A549 (cell line): ENCODE data around the gene ING2. TPM values are rescaled to one million over a fixed set of nuclear protein-coding genes. Genes with fewer than 3 reads are reported as not detected.

Experiments
- ATAC-seq, 2 experiments: fragments of 200-7000 bp in 1 of 2; fragments of >200 bp in 1 of 2; cut with Nextera tagmentation in 1 of 2; cut with Tn5 transposase in 1 of 2; 3 replicates each; pipeline versions ENCODE4 v1.8.0 to v1.9.1; 2018 to 2020; ENCODE audit warnings: mild to moderate bottlenecking in 1 of 2, moderate library complexity in 1 of 2
- CTCF ChIA-PET: fragments of 300-600 bp; sonication (Branson Sonifier 250); formaldehyde crosslinking; extraction: SDS; loops from one replicate; lab custom pipeline; 2021; ENCODE audit warnings: antibody characterized with exemption, inconsistent platforms; lab: Yijun Ruan, JAX
- POLR2A ChIA-PET: fragments of 350-600 bp; formaldehyde crosslinking; extraction: SDS; loops from one replicate; lab custom pipeline; 2021; ENCODE audit warnings: antibody characterized with exemption, inconsistent platforms; lab: Yijun Ruan, JAX
- DNase-seq, 2 experiments: peaks; one replicate each; pipeline versions ENCODE4 v3.0.0 to v3.0.0-alpha.2; 2011 to 2016; ENCODE audit warnings: low read depth in 1 of 2, low spot score in 1 of 2
- FAIRE-seq: peaks from 2 replicates; lab custom pipeline; 2011; peaks lifted over from hg19 to GRCh38; lab: Jason Lieb, UNC
- H3K27ac ChIP-seq, 2 experiments: fragments of >200 bp; sonication (Bioruptor Twin); formaldehyde crosslinking; 3 replicates each; pipeline ENCODE4 v1.5.1; 2016 to 2017
- H3K4me1 ChIP-seq: fragments of >200 bp; sonication (Bioruptor Twin); formaldehyde crosslinking; 3 replicates; pipeline ENCODE4 v1.6.1; 2016
- H3K4me2 ChIP-seq: fragments of >200 bp; sonication (Bioruptor Twin); formaldehyde crosslinking; 3 replicates; pipeline ENCODE4 v1.6.1; 2016
- H3K4me3 ChIP-seq: fragments of >200 bp; sonication (Bioruptor Twin); formaldehyde crosslinking; 3 replicates; pipeline ENCODE4 v1.5.1; 2016
- H3K9me3 ChIP-seq: fragments of >200 bp; sonication (Bioruptor Twin); formaldehyde crosslinking; 3 replicates; pipeline ENCODE4 v1.6.1; 2016
- CBX8 ChIP-seq: fragments of 200-600 bp; sonication (generic); IDR thresholded peaks from 2 replicates; pipeline ENCODE4 v1.6.1; 2016
- CEBPB ChIP-seq, 2 experiments: fragments of >200 bp in 1 of 2; sonication (Bioruptor Twin) in 1 of 2; formaldehyde crosslinking in 1 of 2; IDR thresholded peaks; 2 replicates each; pipeline ENCODE4 v1.6.1; 2012 to 2016
- ESRRA ChIP-seq: fragments of 150-350 bp; IDR thresholded peaks from 2 replicates; pipeline ENCODE4 v1.6.1; 2014; ENCODE audit warnings: mild to moderate bottlenecking, low read length, borderline replicate concordance
- FOSL2 ChIP-seq, 2 experiments: fragments of 450-650 bp in 1 of 2; fragments of >200 bp in 1 of 2; sonication (Bioruptor Twin) in 1 of 2; formaldehyde crosslinking; IDR thresholded peaks; 2 replicates each; pipeline versions ENCODE4 v1.5.0 to v1.6.1; 2016 to 2020; ENCODE audit warnings: mild to moderate bottlenecking in 1 of 2, moderate library complexity in 1 of 2
- FOXS1 ChIP-seq: fragments of 250-450 bp; sonication (Bioruptor Pico); IDR thresholded peaks from 2 replicates; pipeline ENCODE4 v1.5.0; 2020; ENCODE audit warnings: mild to moderate bottlenecking, moderate library complexity
- GATA3 ChIP-seq: IDR thresholded peaks from 2 replicates; pipeline ENCODE4 v1.6.1; 2012; ENCODE audit warnings: borderline replicate concordance
- HOXB5 ChIP-seq: fragments of 250-450 bp; sonication (Bioruptor Pico); IDR thresholded peaks from 2 replicates; pipeline ENCODE4 v1.5.0; 2020; ENCODE audit warnings: mild to moderate bottlenecking, moderate library complexity
- JUN ChIP-seq, 2 experiments: fragments of >200 bp; sonication (Bioruptor Twin); formaldehyde crosslinking; IDR thresholded peaks; 2 replicates in 1 of 2; 3 replicates in 1 of 2; pipeline ENCODE4 v1.6.1; 2016 to 2017
- JUNB ChIP-seq: fragments of >200 bp; sonication (Bioruptor Twin); formaldehyde crosslinking; IDR thresholded peaks from 2 replicates; pipeline ENCODE4 v1.6.1; 2016
- MYC ChIP-seq: IDR thresholded peaks from 2 replicates; pipeline ENCODE4 v1.6.1; 2012; ENCODE audit warnings: mild to moderate bottlenecking, inconsistent platforms, low read length, improper control_type of control experiment, borderline replicate concordance
- NPAS2 ChIP-seq: fragments of 250-450 bp; sonication (Bioruptor Pico); IDR thresholded peaks from 2 replicates; pipeline ENCODE4 v1.8.0; 2022; ENCODE audit warnings: mild to moderate bottlenecking, moderate library complexity, borderline replicate concordance
- NR3C1 ChIP-seq: fragments of >200 bp; sonication (Bioruptor Twin); formaldehyde crosslinking; IDR thresholded peaks from 3 replicates; pipeline ENCODE4 v1.6.1; 2017
- PBX3 ChIP-seq: IDR thresholded peaks from 2 replicates; pipeline ENCODE4 v1.6.1; 2012
- PHF8 ChIP-seq: fragments of 200-600 bp; sonication (generic); IDR thresholded peaks from 2 replicates; pipeline ENCODE4 v1.6.1; 2016; ENCODE audit warnings: low read depth, mild to moderate bottlenecking, antibody characterized with exemption, moderate library complexity, borderline replicate concordance
- POLR2A ChIP-seq: IDR thresholded peaks from 2 replicates; pipeline ENCODE4 v1.6.1; 2012; ENCODE audit warnings: mild to moderate bottlenecking, low read length
- SREBF2 ChIP-seq: fragments of 450-650 bp; IDR thresholded peaks from 2 replicates; pipeline ENCODE4 v1.6.1; 2014; ENCODE audit warnings: mild to moderate bottlenecking, moderate library complexity
- TFCP2L1 ChIP-seq: fragments of 250-450 bp; sonication (Bioruptor Pico); IDR thresholded peaks from 2 replicates; pipeline ENCODE4 v1.5.0; 2021; ENCODE audit warnings: mild to moderate bottlenecking
- WGBS: methylation state at CpG from one replicate; pipeline ENCODE4 v1.1.6; 2017; ENCODE audit errors: missing lambda C conversion rate; 5-methylcytosine and 5-hydroxymethylcytosine counted together
- polyA plus RNA-seq, 4 experiments: library from polyadenylated mRNA; depleted of rRNA in 3 of 4; stranded (reverse); fragments of >200 nt; fragmentation: RNase III in 1 of 4; extraction: RNeasy Plus Mini Kit Qiagen cat#74134 plus additional on column Dnase treatment in 1 of 4; gene quantifications; 2 replicates in 3 of 4; 3 replicates in 1 of 4; pipeline ENCODE4 v1.2.3, GENCODE V29; 2011 to 2017
- TF ChIP-seq, protein P1 (sequence below): IDR thresholded peaks from 2 replicates; pipeline ENCODE4 v1.6.1; 2012
- TF ChIP-seq, protein P2 (sequence below): fragments of >200 bp; sonication (Bioruptor Twin); formaldehyde crosslinking; IDR thresholded peaks from 3 replicates; pipeline ENCODE4 v1.6.1; 2016

Gene ING2
- polyA plus RNA-seq, 2 of the 4 experiments (the other 2 are of a cell fraction): 14.8 to 16.9 TPM

DNA sequence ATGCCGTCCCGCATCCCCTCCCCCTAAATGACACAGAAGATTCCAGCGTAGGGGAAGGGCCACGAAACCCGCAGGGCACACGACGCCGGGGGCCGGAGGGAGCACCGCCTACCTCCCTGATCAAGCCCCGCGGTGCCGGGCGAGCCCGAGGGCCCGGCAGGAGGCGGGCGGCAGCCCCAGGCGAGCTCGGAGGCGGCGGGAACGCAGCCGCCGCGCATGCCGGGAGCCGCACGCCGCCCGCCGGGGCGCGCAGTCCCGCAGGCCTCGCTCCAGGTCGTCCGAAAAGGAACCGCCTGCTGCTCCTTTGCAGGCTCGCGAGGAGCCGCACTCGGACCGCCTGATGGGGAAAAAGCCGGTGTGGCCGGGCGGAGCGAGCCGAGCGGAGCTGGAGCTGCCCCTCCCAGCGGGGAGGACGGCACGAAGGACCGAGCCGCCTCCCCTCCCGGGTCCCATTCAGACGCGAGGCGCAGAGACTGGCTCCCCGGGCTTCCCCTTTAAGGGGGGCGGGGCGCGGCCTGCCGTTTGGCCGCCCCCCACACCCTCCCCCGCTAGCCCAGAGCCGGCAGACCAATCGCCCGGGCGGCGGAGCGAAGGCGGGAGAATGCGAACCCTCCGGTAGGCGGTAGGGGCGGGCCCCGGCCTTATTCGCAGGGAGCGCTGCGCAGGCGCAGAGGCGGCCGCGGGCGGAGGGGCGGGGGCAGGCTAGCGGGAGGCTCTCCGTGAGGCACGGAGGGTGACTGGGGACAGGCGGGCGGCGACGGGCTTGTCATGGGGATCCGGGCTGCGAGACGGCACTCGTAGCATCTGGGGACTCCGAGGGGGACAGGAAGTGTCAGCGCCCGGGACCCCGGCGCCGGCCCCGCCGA, 561 bp upstream of the ING2 start (continued):
- peak; percentile 28 to 57; a peak in 1 of 5 replicates for TF ChIP-seq JUN (IDR thresholded peaks at IDR 0.05)

GRCh38 chr4:183505611-183506388, 942 bp downstream of the ING2 start:
- TF ChIP-seq POLR2A: peak; percentile 64
- peak in 1 of 2 experiments; percentile 63; a peak in 1 of 5 replicates for TF ChIP-seq JUN (IDR thresholded peaks at IDR 0.05)
- 0 out of 2 replicates have a peak, but pooled peaks have one; percentile 24 for TF ChIP-seq GATA3
- TF ChIP-seq, protein P1, sequence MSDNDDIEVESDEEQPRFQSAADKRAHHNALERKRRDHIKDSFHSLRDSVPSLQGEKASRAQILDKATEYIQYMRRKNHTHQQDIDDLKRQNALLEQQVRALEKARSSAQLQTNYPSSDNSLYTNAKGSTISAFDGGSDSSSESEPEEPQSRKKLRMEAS: 0 out of 2 replicates have a peak, but pooled peaks have one; percentile 36
- no peak for TF ChIP-seq FOSL2 (IDR thresholded peaks at IDR 0.05)
- TF ChIP-seq FOSL2 (CRISPR knock-in tag; IDR thresholded peaks at IDR 0.05): no peak
- no peak for TF ChIP-seq JUNB
- TF ChIP-seq PHF8: peak; percentile 70
- TF ChIP-seq MYC: peak; percentile 21; the same call in 1 of the 2 replicates
- TF ChIP-seq HOXB5 (CRISPR knock-in tag): no peak
- TF ChIP-seq, protein P2, sequence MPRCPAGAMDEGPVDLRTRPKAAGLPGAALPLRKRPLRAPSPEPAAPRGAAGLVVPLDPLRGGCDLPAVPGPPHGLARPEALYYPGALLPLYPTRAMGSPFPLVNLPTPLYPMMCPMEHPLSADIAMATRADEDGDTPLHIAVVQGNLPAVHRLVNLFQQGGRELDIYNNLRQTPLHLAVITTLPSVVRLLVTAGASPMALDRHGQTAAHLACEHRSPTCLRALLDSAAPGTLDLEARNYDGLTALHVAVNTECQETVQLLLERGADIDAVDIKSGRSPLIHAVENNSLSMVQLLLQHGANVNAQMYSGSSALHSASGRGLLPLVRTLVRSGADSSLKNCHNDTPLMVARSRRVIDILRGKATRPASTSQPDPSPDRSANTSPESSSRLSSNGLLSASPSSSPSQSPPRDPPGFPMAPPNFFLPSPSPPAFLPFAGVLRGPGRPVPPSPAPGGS: peak; percentile 57; the same call in 1 of the 3 replicates
- no peak for TF ChIP-seq SREBF2
- FAIRE-seq: no peak
- DNase-seq: peak; percentile 71 to 87
- H3K4me1 ChIP-seq: peaks cover 22% of the 10 kb centered on the region
- no peaks in the 10 kb centered on the region for H3K9me3 ChIP-seq
- H3K27ac ChIP-seq: peak overlapping the region; percentile 96 to 98
- H3K4me3 ChIP-seq: peak overlapping the region; percentile 98
- CTCF ChIA-PET: interaction anchor here (1.2 kb wide), 1 partner anchor 33 kb away, joined by 3 read pairs; no protein-coding TSS in a partner anchor
- peak overlapping the region; percentile 90 for H3K4me2 ChIP-seq
- 4% methylated on average over 13 of the region's 80 CpGs for WGBS
- peak; percentile 65 to 74 for ATAC-seq
- POLR2A ChIA-PET: interaction anchor here (0.6 to 1.6 kb wide), 3 partner anchors 61 to 131 kb away, joined by 3 to 6 read pairs (median 4); partner anchors contain the start of gene CDKN2AIP

DNA sequence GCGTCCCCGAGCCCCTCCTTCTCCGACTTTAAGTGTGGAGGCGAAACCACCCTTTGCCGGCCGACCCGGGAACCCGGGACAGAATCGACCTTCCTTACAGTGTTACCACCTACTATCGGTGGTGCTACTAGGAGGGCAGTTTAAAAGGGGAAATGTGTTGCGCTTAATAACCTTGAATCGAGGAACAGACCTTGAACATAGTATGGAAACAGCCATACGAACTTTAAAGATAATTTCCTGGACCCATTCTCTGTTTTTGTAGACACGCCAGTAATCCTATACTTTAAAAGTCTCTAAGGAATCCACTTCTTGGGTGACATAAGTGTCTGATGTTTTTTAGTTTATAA, 1.5 kb downstream of the ING2 start:
- TF ChIP-seq NPAS2 (CRISPR knock-in tag) (no peak), TFCP2L1 (CRISPR knock-in tag) (no peak), NR3C1 (no peak), CEBPB (IDR thresholded peaks at IDR 0.05) (no peak), ESRRA (no peak), PBX3 (no peak), FOXS1 (no peak), CBX8 (no peak)
- POLR2A ChIA-PET: interaction anchor here (0.6 to 1.6 kb wide), 3 partner anchors 62 to 130 kb away, joined by 3 to 6 read pairs (median 4); partner anchors contain the start of gene CDKN2AIP

More for the DNA sequence above, 1.5 kb downstream of the ING2 start:
- CTCF ChIA-PET: interaction anchor here (1.2 kb wide), 1 partner anchor 33 kb away, joined by 3 read pairs; no protein-coding TSS in a partner anchor
- DNase-seq: no peak
- H3K9me3 ChIP-seq: no peaks in the 10 kb centered on the region
- H3K27ac ChIP-seq: peak overlapping the region; percentile 96 to 98
- WGBS: under 1% methylated on average over 10 of the region's 14 CpGs
- no peak for ATAC-seq
- H3K4me3 ChIP-seq: peak overlapping the region; percentile 98
- H3K4me1 ChIP-seq: peaks cover 22% of the 10 kb centered on the region
- FAIRE-seq: no peak
- peak overlapping the region; percentile 90 for H3K4me2 ChIP-seq
